Fibroblast of mammary gland (primary cell): ENCODE data around the gene QRSL1.
"Not testable (repeated sequence)": the region's sequence is repeated elsewhere in the genome, so short reads cannot be mapped to it uniquely, and the experiment has no call there.

Source experiments
- DNase-seq: peaks from one replicate; pipeline ENCODE4 v3.0.0-alpha.2; 2010; ENCODE audit warnings: low read depth
- H3K4me3 ChIP-seq: 2 replicates; pipeline ENCODE4 v1.5.1; 2011; ENCODE audit warnings: low read depth, mild to moderate bottlenecking, low read length, moderate library complexity; ENCODE audit not compliant: control insufficient read depth
- TF ChIP-seq, protein P1 (sequence below): conservative IDR thresholded peaks from 2 replicates; pipeline ENCODE4 v1.5.1; 2011; ENCODE audit warnings: low read depth, low read length, inconsistent platforms; ENCODE audit not compliant: control insufficient read depth, insufficient read depth

The QRSL1 gene

DNA sequence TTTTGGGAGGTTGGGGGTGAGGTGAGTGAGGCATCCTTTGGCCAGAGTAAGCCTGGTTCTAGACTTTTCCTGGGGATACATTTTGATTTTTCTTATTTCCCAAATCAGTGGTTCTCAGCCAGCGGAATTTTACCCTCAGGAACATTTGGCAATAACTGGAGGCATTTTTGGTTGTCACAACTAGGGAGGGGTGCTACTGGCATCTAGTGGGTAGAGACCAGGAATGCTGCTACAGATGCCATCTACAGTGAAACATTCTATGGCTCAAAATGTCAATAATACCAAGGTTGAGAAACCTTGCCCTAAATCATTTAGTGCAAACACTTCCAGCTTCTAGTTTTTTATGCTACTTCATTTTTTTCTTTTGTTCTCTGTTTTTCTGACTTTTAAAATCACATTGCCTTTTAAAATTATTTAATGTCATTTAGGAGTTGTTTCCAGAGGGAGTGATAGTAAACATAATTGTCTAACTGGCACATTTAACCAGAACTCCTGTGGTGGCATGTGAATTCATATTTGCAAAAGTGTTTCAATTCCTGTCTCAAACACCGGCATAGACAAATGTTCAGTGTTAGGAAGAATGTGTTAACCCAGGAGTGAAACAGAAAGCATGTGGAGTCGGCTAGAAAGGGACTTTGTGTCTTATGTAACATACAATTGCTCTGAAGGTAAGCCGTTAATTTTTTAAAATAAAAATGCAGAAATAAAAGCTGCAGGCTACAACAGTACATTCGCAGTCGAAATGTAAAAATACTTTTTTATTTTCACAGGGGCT lies 59.0 kb downstream of the QRSL1 start:
- TF ChIP-seq, protein P1, sequence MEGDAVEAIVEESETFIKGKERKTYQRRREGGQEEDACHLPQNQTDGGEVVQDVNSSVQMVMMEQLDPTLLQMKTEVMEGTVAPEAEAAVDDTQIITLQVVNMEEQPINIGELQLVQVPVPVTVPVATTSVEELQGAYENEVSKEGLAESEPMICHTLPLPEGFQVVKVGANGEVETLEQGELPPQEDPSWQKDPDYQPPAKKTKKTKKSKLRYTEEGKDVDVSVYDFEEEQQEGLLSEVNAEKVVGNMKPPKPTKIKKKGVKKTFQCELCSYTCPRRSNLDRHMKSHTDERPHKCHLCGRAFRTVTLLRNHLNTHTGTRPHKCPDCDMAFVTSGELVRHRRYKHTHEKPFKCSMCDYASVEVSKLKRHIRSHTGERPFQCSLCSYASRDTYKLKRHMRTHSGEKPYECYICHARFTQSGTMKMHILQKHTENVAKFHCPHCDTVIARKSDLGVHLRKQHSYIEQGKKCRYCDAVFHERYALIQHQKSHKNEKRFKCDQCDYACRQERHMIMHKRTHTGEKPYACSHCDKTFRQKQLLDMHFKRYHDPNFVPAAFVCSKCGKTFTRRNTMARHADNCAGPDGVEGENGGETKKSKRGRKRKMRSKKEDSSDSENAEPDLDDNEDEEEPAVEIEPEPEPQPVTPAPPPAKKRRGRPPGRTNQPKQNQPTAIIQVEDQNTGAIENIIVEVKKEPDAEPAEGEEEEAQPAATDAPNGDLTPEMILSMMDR: no peak

DNA sequence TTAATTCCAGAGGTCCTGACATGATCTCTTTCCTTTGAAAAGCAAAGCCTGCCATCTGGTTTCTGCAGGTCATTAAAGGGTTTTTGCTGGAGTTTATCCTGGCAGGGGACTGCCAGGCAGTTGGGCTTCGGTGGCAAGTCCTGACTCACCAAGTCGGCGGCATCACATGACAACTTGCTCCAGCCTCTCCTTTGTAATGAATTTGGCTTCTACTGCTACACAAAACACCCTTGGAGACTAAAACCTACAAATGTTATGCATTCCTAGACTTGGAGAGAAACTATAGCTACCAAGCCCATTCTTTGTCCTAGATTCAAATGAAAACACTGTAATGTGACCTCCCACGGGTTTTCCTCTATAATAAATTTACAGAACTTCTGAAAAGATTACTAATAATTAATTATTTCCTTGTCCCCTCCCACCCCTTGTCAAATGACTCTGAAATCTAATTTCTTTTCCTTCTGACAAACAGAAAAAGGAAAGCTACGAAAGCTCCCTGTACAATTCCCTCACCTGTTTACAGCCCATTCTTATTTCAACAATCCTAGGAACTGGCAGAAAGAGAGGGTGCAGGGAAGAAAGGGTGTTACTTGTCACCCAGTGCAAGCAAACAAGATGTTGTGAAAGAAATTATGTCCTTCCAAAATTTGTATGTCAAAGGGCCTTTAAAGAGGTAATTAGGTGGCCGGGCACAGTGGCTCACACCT lies 62.9 kb downstream of the QRSL1 start:
- TF ChIP-seq, protein P1: no peak
- no peak overlapping the region for H3K4me3 ChIP-seq
- peak; percentile 38 for DNase-seq

More for the DNA sequence above, 59.0 kb downstream of the QRSL1 start:
- DNase-seq: no peak
- H3K4me3 ChIP-seq: no peak overlapping the region

DNA sequence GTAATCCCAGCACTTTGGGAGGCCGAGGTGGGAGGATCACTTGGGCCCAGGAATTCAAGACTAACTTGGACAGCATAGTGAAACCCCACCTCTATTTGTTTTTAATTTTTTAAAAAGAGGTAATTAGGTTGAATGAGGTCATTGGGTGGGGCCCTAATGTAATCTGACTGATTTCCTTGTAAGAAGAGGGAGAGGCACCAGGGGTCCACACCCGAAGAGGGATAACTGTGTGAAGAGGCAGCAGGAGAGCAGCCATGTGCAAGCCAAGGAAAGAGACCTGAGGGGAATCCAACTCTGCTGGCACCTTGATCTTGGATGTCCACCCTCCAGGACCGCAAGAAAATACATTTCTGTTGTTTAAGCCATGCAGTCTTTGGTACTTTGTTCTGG lies 63.4 kb downstream of the QRSL1 start:
- DNase-seq: no peak
- TF ChIP-seq, protein P1: no peak
- no peak overlapping the region for H3K4me3 ChIP-seq

DNA sequence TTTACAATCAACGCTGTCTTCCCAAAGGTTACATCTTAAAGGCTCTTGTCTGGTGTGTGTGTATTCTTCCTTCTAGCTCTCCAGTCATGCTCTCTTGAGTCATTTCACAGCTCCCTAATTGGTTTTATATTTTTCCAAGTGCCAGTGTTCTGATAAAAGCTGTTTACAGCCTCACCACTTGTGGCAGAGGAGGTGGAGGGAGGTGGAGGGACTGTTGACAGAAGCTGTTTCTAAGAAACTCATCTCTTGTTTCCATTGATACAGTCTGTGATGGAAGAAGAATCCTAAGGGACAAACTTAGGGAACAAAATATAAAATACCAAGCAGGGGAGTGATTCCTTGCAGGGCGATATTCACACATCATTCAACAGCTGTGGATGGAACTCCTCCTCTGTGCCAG lies 64.0 kb downstream of the QRSL1 start:
- H3K4me3 ChIP-seq: no peak overlapping the region
- no peak for DNase-seq
- TF ChIP-seq, protein P1: no peak

DNA sequence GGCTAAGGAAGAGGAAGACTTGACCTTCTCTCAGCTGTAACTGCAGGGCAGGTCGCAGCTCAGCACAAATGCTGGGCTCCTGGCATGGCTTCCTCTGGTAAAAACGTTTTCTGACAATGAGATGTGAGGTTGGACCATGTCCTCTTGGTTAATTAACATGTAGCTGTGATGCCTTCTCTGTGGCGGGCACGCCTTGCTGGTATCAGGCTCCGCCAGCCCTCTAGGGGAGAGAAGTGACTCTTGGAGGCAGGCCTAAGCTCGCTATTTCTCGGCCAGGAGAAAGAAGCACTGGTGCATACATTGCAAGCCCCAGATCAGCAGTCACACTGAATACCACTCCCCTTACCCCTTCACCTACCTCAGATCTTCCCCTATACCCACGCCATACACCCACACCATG lies 65.0 kb downstream of the QRSL1 start:
- TF ChIP-seq, protein P1: no peak
- no peak overlapping the region for H3K4me3 ChIP-seq
- DNase-seq: no peak

DNA sequence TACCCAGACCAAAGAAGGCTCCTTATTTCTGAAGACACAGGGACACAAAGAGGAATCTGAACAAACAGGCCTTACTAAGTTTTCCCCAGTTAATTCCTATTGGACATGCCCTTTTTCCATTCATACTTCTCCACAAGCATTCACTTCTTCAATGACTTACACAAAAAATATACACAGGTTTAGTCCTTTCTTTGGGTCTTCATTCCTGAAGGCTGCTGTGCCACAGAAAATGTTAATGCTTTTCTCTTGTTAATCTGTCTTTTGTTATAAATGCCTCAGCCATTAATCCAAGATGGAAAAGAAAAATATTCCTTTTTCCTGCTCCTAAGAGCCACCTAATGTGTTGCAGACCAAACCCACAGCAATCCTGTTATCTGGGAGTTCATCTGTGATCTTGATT lies 71.2 kb downstream of the QRSL1 start:
- no peak for DNase-seq
- TF ChIP-seq, protein P1: no peak
- no peak overlapping the region for H3K4me3 ChIP-seq

DNA sequence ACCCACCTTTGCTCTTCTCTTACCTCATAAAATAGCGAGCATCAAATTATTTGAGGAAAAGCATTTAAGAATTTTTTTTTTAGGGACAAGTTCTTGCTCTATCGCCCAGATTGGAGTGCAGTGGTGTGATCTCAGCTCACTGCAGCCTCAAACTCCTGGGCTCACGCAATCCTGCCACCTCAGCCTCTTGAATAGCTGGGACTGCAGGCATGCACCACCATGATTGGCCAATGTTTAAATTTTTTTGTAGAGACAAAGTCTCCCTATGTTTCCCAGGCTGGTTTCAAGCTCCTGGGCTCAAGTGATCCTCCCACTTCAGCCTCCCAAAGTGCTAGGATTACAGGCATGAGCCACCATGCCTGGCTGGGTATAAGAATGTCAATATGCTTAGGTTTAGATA lies 71.8 kb downstream of the QRSL1 start:
- H3K4me3 ChIP-seq: not testable (repeated sequence)

More for the DNA sequence above, 71.8 kb downstream of the QRSL1 start:
- not testable (repeated sequence) for DNase-seq
